Vagina (tissue), 2 donors: ENCODE results near the gene CFAP92.

Source experiments
- POLR2AphosphoS5 ChIP-seq, 2 donors: sonication (generic); formaldehyde crosslinking; IDR thresholded peaks; one replicate each; pipeline ENCODE4 v1.9.0; 2017; ENCODE audit warnings: antibody characterized with exemption in 2 of 2, mild to moderate bottlenecking in 2 of 2, low read depth in 1 of 2; ENCODE audit not compliant: insufficient read depth in 1 of 2
- TF ChIP-seq, protein P1 (sequence below), 3 experiments: fragments of 450-650 bp in 2 of 3; fragments of 200-600 bp in 1 of 3; sonication (generic) in 1 of 3; IDR thresholded peaks; one replicate each; pipeline ENCODE4 v1.5.1; 2017 to 2019; ENCODE audit warnings: antibody characterized with exemption in 3 of 3, mild to moderate bottlenecking in 2 of 3, moderate library complexity in 2 of 3

DNA sequence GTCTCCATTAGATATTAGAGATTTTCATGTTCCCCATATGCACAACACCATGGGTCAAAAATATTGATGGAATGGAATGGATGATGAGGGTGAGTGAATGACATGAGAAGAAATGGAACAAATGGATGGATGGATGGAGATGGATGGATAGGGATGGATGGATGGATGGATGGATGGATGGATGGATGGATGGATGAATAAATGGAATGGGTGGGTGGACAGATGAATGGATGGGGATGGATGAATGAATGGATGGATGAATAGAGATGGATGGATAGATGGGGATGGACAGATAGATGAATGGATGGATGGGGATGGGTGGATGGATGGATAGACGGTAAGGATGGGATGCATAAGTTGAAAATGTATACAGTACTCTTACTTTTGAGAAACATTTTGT lies 18.6 kb downstream of the CFAP92 start:
- TF ChIP-seq, protein P1, sequence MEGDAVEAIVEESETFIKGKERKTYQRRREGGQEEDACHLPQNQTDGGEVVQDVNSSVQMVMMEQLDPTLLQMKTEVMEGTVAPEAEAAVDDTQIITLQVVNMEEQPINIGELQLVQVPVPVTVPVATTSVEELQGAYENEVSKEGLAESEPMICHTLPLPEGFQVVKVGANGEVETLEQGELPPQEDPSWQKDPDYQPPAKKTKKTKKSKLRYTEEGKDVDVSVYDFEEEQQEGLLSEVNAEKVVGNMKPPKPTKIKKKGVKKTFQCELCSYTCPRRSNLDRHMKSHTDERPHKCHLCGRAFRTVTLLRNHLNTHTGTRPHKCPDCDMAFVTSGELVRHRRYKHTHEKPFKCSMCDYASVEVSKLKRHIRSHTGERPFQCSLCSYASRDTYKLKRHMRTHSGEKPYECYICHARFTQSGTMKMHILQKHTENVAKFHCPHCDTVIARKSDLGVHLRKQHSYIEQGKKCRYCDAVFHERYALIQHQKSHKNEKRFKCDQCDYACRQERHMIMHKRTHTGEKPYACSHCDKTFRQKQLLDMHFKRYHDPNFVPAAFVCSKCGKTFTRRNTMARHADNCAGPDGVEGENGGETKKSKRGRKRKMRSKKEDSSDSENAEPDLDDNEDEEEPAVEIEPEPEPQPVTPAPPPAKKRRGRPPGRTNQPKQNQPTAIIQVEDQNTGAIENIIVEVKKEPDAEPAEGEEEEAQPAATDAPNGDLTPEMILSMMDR (IDR thresholded peaks at IDR 0.05), result no peak
- no peak for TF ChIP-seq POLR2AphosphoS5 (IDR thresholded peaks at IDR 0.05; ENCODE audit: insufficient read depth in 1 of 2, low read depth in 1 of 2)
